Fibroblast of lung (primary cell): Measurements from ENCODE around the gene EFR3B. TPM values are rescaled to one million over a fixed set of nuclear protein-coding genes. Genes with fewer than 3 reads are reported as not detected.

Experiments
- DNase-seq, 2 donors: peaks; one replicate each; pipeline versions ENCODE4 v3.0.0 to v3.0.0-alpha.2; 2010; ENCODE audit warnings: low read depth in 2 of 2
- H2AFZ ChIP-seq: 2 replicates; pipeline ENCODE4 v1.5.1; 2012; ENCODE audit warnings: low read length, control low read depth, inconsistent platforms
- H3K27ac ChIP-seq: 2 replicates; pipeline ENCODE4 v1.5.1; 2011; ENCODE audit warnings: low read length, control low read depth; ENCODE audit not compliant: insufficient read depth
- H3K27me3 ChIP-seq: 2 replicates; pipeline ENCODE4 v1.5.1; 2011; ENCODE audit warnings: mild to moderate bottlenecking, low read length; ENCODE audit not compliant: control insufficient read depth, insufficient read depth
- H3K36me3 ChIP-seq: 2 replicates; pipeline ENCODE4 v1.5.1; 2011; ENCODE audit warnings: low read length; ENCODE audit not compliant: control insufficient read depth, insufficient read depth
- H3K4me1 ChIP-seq: 2 replicates; pipeline ENCODE4 v1.5.1; 2011; ENCODE audit warnings: low read length; ENCODE audit not compliant: control insufficient read depth, insufficient read depth; ENCODE audit errors: extremely low read depth
- H3K4me2 ChIP-seq: 2 replicates; pipeline ENCODE4 v1.5.1; 2011; ENCODE audit warnings: low read length, control low read depth; ENCODE audit not compliant: insufficient read depth; ENCODE audit errors: extremely low read depth
- H3K4me3 ChIP-seq, 4 experiments: fragments of 200-600 bp in 1 of 4; sonication (generic) in 1 of 4; replicated peaks in 1 of 4; 2 replicates each; pipeline ENCODE4 v1.5.1; 2011 to 2016; ENCODE audit warnings: low read length in 4 of 4, low read depth in 3 of 4, mild to moderate bottlenecking in 3 of 4, control low read depth in 2 of 4, inconsistent platforms in 1 of 4, mixed read lengths in 1 of 4; ENCODE audit not compliant: insufficient read depth in 1 of 4; ENCODE audit errors: control extremely low read depth in 1 of 4
- H3K79me2 ChIP-seq: 2 replicates; pipeline ENCODE4 v1.5.1; 2012; ENCODE audit warnings: mild to moderate bottlenecking, low read length, inconsistent platforms; ENCODE audit not compliant: control insufficient read depth, insufficient read depth
- H3K9ac ChIP-seq: 2 replicates; pipeline ENCODE4 v1.5.1; 2011; ENCODE audit warnings: mild to moderate bottlenecking, low read length, control low read depth; ENCODE audit not compliant: insufficient read depth
- H3K9me3 ChIP-seq: 2 replicates; pipeline ENCODE4 v1.5.1; 2012; ENCODE audit warnings: low read depth, low read length; ENCODE audit not compliant: control insufficient read depth, insufficient read depth
- H4K20me1 ChIP-seq: 2 replicates; pipeline ENCODE4 v1.5.1; 2011; ENCODE audit warnings: low read length; ENCODE audit not compliant: control insufficient read depth, insufficient read depth; ENCODE audit errors: extremely low read depth
- EZH2 ChIP-seq: IDR thresholded peaks from 2 replicates; pipeline ENCODE4 v1.5.1; 2012; ENCODE audit warnings: low read length, control low read depth, mild to moderate bottlenecking; ENCODE audit errors: missing control alignments
- polyA plus RNA-seq, 2 donors: library from polyadenylated mRNA; depleted of rRNA in 1 of 2; stranded (reverse) in 1 of 2; unstranded in 1 of 2; fragments of >200 nt; gene quantifications; 2 replicates each; pipeline ENCODE4 v1.2.1, GENCODE V29; 2011 to 2012; ENCODE audit warnings: missing spikeins in 1 of 2
- total RNA-seq: library from RNA; depleted of rRNA; stranded (reverse); fragments of >200 nt; gene quantifications from 2 replicates; pipeline ENCODE4 v1.2.1, GENCODE V29; 2014
- TF ChIP-seq, protein P1 (sequence below), 2 donors: IDR thresholded peaks in 1 of 2; conservative IDR thresholded peaks in 1 of 2; 1 replicate in 1 of 2; 2 replicates in 1 of 2; pipeline ENCODE4 v1.5.1; 2011 to 2012; ENCODE audit warnings: low read length in 2 of 2, control low read depth in 1 of 2, inconsistent platforms in 1 of 2, low read depth in 1 of 2, mild to moderate bottlenecking in 1 of 2

The EFR3B gene
- total and polyA plus RNA-seq, 2 donors (not counting 1 experiment from before 2014, with no cell fraction given) = 0.03 to 0.50 TPM

DNA sequence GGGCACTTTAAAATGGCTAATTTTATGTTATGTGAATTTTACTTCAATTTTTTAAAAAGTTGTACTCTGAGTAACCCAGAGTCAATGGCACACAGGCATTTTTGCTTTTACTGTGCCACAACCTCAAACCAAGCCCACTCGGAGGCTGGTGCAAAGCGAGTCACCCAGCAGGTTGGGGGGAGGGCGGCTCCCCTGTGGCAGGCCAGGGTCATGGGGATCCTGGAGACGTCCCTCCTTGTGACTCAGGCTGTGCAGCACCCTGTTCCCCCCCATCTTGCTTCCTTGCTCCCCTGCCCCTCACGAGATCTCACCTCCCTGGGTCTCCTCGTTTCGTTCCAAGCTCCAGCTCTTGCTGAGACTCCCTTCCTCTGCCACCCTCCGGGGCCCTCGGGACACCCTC is 67.9 kb downstream of the EFR3B start:
- TF ChIP-seq EZH2 = no peak
- TF ChIP-seq, protein P1, sequence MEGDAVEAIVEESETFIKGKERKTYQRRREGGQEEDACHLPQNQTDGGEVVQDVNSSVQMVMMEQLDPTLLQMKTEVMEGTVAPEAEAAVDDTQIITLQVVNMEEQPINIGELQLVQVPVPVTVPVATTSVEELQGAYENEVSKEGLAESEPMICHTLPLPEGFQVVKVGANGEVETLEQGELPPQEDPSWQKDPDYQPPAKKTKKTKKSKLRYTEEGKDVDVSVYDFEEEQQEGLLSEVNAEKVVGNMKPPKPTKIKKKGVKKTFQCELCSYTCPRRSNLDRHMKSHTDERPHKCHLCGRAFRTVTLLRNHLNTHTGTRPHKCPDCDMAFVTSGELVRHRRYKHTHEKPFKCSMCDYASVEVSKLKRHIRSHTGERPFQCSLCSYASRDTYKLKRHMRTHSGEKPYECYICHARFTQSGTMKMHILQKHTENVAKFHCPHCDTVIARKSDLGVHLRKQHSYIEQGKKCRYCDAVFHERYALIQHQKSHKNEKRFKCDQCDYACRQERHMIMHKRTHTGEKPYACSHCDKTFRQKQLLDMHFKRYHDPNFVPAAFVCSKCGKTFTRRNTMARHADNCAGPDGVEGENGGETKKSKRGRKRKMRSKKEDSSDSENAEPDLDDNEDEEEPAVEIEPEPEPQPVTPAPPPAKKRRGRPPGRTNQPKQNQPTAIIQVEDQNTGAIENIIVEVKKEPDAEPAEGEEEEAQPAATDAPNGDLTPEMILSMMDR (conservative IDR thresholded peaks at IDR 0.05 in 1 of 2, IDR thresholded peaks at IDR 0.05 in 1 of 2; ENCODE audit: low read depth in 1 of 2, low read length in 2 of 2) = no peak
- Histone ChIP-seq H3K9ac (no peak overlapping the region), H4K20me1 (no peaks in the 10 kb centered on the region), H3K36me3 (no peaks in the 10 kb centered on the region), H3K27ac (no peak overlapping the region), H3K4me3 (no peak overlapping the region), H2AFZ (no peak overlapping the region), H3K4me2 (no peak overlapping the region), H3K27me3 (no peaks in the 10 kb centered on the region), H3K9me3 (no peaks in the 10 kb centered on the region), H3K4me1 (peaks cover 3% of the 10 kb centered on the region), H3K79me2 (no peaks in the 10 kb centered on the region)
- no peak for DNase-seq

DNA sequence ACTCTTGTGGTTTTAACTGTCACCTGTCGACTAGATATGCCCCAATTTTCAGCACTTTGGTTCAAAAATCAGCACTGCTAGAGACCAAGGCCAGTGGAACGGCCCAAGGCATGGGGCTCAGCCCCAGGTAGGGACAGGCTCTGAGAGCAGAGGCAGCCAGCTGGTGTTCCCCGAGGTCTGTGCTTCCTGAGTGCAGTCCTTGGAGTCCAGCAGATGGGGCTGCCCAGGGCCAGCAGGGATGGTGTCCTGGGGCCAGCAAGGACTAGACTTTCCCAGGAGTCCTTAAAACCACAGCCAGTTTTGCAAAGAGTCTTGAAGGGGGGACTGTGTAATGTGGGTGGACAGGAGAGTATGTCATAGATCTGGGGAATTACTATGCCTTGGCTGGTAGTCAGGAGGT is 70.2 kb downstream of the EFR3B start:
- no peak for DNase-seq
- Histone ChIP-seq H3K36me3 (no peaks in the 10 kb centered on the region), H3K79me2 (no peaks in the 10 kb centered on the region), H4K20me1 (no peaks in the 10 kb centered on the region), H3K27ac (no peak overlapping the region), H3K4me1 (no peaks in the 10 kb centered on the region), H3K4me3 (no peak overlapping the region), H3K4me2 (no peak overlapping the region), H3K9ac (no peak overlapping the region), H3K9me3 (no peaks in the 10 kb centered on the region), H2AFZ (no peak overlapping the region), H3K27me3 (no peaks in the 10 kb centered on the region)
- TF ChIP-seq, protein P1 (conservative IDR thresholded peaks at IDR 0.05 in 1 of 2, IDR thresholded peaks at IDR 0.05 in 1 of 2; ENCODE audit: low read depth in 1 of 2, low read length in 2 of 2) = no peak
- TF ChIP-seq EZH2 = no peak

- no peak for DNase-seq
- H3K27ac ChIP-seq = no peak overlapping the region
- H2AFZ ChIP-seq = no peak overlapping the region
- H3K79me2 ChIP-seq = no peaks in the 10 kb centered on the region
- no peak overlapping the region for H3K9ac ChIP-seq
- H3K9me3 ChIP-seq = no peaks in the 10 kb centered on the region
- no peaks in the 10 kb centered on the region for H3K27me3 ChIP-seq
- no peak overlapping the region for H3K4me3 ChIP-seq
- H3K36me3 ChIP-seq = no peaks in the 10 kb centered on the region
- H3K4me2 ChIP-seq = no peak overlapping the region
- H4K20me1 ChIP-seq = no peaks in the 10 kb centered on the region
- no peaks in the 10 kb centered on the region for H3K4me1 ChIP-seq
- TF ChIP-seq EZH2 = no peak
- TF ChIP-seq, protein P1 (conservative IDR thresholded peaks at IDR 0.05 in 1 of 2, IDR thresholded peaks at IDR 0.05 in 1 of 2; ENCODE audit: low read depth in 1 of 2, low read length in 2 of 2) = no peak
Measured at GRCh38 chr2:25115249-25115883, 73.5 kb downstream of the EFR3B start.
